ENCODE results near the gene DUSP18. TPM values are rescaled to one million over a fixed set of nuclear protein-coding genes. Genes with fewer than 3 reads are reported as not detected.
"Not testable (repeated sequence)": the region's sequence is repeated elsewhere in the genome, so short reads cannot be mapped to it uniquely, and the experiment has no call there.

Gene DUSP18
- total RNA-seq, 1 donor from 2014 or later: 8.6 TPM

DNA sequence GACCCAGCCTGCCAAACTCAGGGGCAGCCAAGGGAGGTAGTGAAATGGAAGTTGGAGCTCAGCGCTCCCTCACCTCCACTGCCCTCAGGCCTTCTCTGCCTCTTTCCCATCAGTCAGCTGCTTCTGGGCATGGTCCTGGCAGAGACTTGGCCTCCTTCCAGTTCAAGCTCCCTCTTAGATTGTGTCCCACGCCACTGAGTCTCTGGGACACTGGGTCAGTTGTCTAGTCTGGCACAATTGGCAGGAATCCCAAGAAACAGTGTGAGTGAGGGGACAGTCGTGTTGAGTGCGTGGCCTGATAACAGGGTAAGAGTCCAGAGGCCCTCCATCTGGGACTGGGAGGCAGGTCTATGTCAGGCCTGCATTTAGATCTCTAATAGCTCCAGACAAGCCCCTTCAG, 39.2 kb downstream of the DUSP18 start:
- H3K4me2 ChIP-seq (ENCODE audit: low read length): no peak overlapping the region
- H3K4me1 Mint-ChIP-seq (ENCODE audit: low read depth, unreplicated experiment): peaks cover 3% of the 10 kb centered on the region
- no peak overlapping the region for H2AFZ ChIP-seq (ENCODE audit: low read depth, low read length)
- H3K9ac ChIP-seq (ENCODE audit: low read length): no peak overlapping the region
- H3K9me3 ChIP-seq (ENCODE audit: insufficient read depth, low read depth, low read length): no peaks in the 10 kb centered on the region
- no peaks in the 10 kb centered on the region for H3K79me2 ChIP-seq (ENCODE audit: insufficient read depth, low read length)
- no peak overlapping the region for H3K4me3 ChIP-seq (ENCODE audit: insufficient read depth, low read depth, low read length)
- TF ChIP-seq CTCF (IDR thresholded peaks at IDR 0.05; ENCODE audit: insufficient read depth, low read depth, low read length) (no peak), EZH2 (IDR thresholded peaks at IDR 0.05; ENCODE audit: insufficient read depth, low read length) (no peak)
- no peaks in the 10 kb centered on the region for H3K4me1 ChIP-seq (ENCODE audit: insufficient read depth, low read length)
- DNase-seq (ENCODE audit: low read depth) (no peak), FAIRE-seq (no peak)
- no peak overlapping the region for H3K27ac Mint-ChIP-seq (ENCODE audit: unreplicated experiment)
- no peaks in the 10 kb centered on the region for H4K20me1 ChIP-seq (ENCODE audit: insufficient read depth, low read length)
- no peak overlapping the region for H3K4me3 Mint-ChIP-seq (ENCODE audit: unreplicated experiment)
- H3K9me3 Mint-ChIP-seq (ENCODE audit: unreplicated experiment): no peaks in the 10 kb centered on the region
- no peaks in the 10 kb centered on the region for H3K27me3 ChIP-seq (ENCODE audit: insufficient read depth, low read length)
- no peaks in the 10 kb centered on the region for H3K36me3 Mint-ChIP-seq (ENCODE audit: low read depth, unreplicated experiment)
- H3K27ac ChIP-seq (ENCODE audit: low read depth, low read length): no peak overlapping the region
- H3K36me3 ChIP-seq (ENCODE audit: insufficient read depth, low read length): no peaks in the 10 kb centered on the region
- H3K27me3 Mint-ChIP-seq (ENCODE audit: low read depth, unreplicated experiment): peaks cover 2% of the 10 kb centered on the region

DNA sequence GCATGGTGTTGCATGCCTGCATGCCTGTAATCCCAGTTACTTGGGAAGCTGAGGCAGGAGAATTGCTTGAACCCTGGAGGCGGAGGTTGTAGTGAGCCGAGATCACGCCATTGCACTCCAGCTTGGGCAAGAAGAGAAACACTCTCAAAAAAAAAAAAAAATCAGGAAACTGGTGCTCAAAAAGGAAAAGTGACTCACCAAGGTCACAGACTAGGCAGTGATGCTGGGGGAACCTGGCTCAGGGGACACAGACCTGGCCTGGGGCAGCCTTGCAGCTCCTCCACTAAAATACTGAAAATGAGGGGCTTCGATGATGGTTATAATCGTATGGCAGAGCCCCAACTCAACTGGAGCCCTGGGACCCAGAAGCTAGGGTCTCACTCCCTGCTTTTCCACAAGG, 40.2 kb downstream of the DUSP18 start:
- Histone ChIP-seq H4K20me1 (ENCODE audit: insufficient read depth, low read length) (no peaks in the 10 kb centered on the region), H3K4me3 (ENCODE audit: insufficient read depth, low read depth, low read length) (no peak overlapping the region), H3K9me3 (ENCODE audit: insufficient read depth, low read depth, low read length) (no peaks in the 10 kb centered on the region), H3K36me3 (ENCODE audit: insufficient read depth, low read length) (no peaks in the 10 kb centered on the region), H3K27ac (ENCODE audit: low read depth, low read length) (no peak overlapping the region), H3K27me3 (ENCODE audit: insufficient read depth, low read length) (no peaks in the 10 kb centered on the region), H3K4me1 (ENCODE audit: insufficient read depth, low read length) (no peaks in the 10 kb centered on the region), H3K4me2 (ENCODE audit: low read length) (no peak overlapping the region), H2AFZ (ENCODE audit: low read depth, low read length) (no peak overlapping the region), H3K9ac (ENCODE audit: low read length) (no peak overlapping the region), H3K79me2 (ENCODE audit: insufficient read depth, low read length) (no peaks in the 10 kb centered on the region)
- no peaks in the 10 kb centered on the region for H3K36me3 Mint-ChIP-seq (ENCODE audit: low read depth, unreplicated experiment)
- peaks cover 2% of the 10 kb centered on the region for H3K27me3 Mint-ChIP-seq (ENCODE audit: low read depth, unreplicated experiment)
- no peak overlapping the region for H3K27ac Mint-ChIP-seq (ENCODE audit: unreplicated experiment)
- DNase-seq (ENCODE audit: low read depth) (no peak), FAIRE-seq (no peak)
- H3K9me3 Mint-ChIP-seq (ENCODE audit: unreplicated experiment): no peaks in the 10 kb centered on the region
- no peak overlapping the region for H3K4me3 Mint-ChIP-seq (ENCODE audit: unreplicated experiment)
- H3K4me1 Mint-ChIP-seq (ENCODE audit: low read depth, unreplicated experiment): peaks cover 3% of the 10 kb centered on the region
- TF ChIP-seq CTCF (IDR thresholded peaks at IDR 0.05; ENCODE audit: insufficient read depth, low read depth, low read length): no peak
- no peak for TF ChIP-seq EZH2 (IDR thresholded peaks at IDR 0.05; ENCODE audit: insufficient read depth, low read length)

DNA sequence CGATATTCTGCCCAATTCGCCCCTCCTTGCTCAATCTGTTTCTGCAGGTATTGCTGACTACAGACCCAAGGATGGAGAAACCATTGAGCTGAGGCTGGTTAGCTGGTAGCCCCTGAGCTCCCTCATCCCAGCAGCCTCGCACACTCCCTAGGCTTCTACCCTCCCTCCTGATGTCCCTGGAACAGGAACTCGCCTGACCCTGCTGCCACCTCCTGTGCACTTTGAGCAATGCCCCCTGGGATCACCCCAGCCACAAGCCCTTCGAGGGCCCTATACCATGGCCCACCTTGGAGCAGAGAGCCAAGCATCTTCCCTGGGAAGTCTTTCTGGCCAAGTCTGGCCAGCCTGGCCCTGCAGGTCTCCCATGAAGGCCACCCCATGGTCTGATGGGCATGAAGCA, 41.3 kb downstream of the DUSP18 start:
- no peak for FAIRE-seq

DNA sequence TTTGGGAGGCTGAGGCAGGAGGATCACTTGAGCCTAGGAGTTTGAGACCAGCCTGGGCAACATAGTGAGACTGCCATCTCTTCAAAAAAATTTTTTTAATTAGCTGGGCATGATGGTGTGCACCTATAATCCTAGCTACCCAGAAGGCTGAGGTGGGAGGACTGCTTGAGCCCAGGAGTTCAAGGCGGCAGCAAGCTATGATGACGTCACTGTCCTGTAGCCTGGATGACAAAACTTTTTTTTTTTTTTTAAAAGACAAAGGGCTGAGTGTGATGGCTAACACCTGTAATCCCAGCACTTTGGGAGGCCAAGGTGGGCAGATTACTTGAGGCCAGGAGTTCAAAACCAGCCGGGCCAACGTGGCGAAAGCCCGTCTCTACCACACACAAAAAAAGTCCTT, 47.8 kb downstream of the DUSP18 start:
- not testable (repeated sequence) for H2AFZ ChIP-seq (ENCODE audit: low read depth, low read length); H3K4me1 ChIP-seq (ENCODE audit: insufficient read depth, low read length); H3K9me3 Mint-ChIP-seq (ENCODE audit: unreplicated experiment); H3K36me3 Mint-ChIP-seq (ENCODE audit: low read depth, unreplicated experiment); H3K9me3 ChIP-seq (ENCODE audit: insufficient read depth, low read depth, low read length); H3K36me3 ChIP-seq (ENCODE audit: insufficient read depth, low read length); DNase-seq (ENCODE audit: low read depth); H3K4me3 Mint-ChIP-seq (ENCODE audit: unreplicated experiment); H4K20me1 ChIP-seq (ENCODE audit: insufficient read depth, low read length); H3K79me2 ChIP-seq (ENCODE audit: insufficient read depth, low read length); H3K27ac Mint-ChIP-seq (ENCODE audit: unreplicated experiment); FAIRE-seq; H3K4me2 ChIP-seq (ENCODE audit: low read length); H3K4me3 ChIP-seq (ENCODE audit: insufficient read depth, low read depth, low read length); H3K4me1 Mint-ChIP-seq (ENCODE audit: low read depth, unreplicated experiment); H3K9ac ChIP-seq (ENCODE audit: low read length); H3K27me3 ChIP-seq (ENCODE audit: insufficient read depth, low read length); H3K27ac ChIP-seq (ENCODE audit: low read depth, low read length)
- peaks cover 14% of the 10 kb centered on the region for H3K27me3 Mint-ChIP-seq (ENCODE audit: low read depth, unreplicated experiment)

More for the DNA sequence above, 41.3 kb downstream of the DUSP18 start:
- H3K4me2 ChIP-seq (ENCODE audit: low read length): no peak overlapping the region
- H3K36me3 Mint-ChIP-seq (ENCODE audit: low read depth, unreplicated experiment): no peaks in the 10 kb centered on the region
- no peaks in the 10 kb centered on the region for H3K4me1 ChIP-seq (ENCODE audit: insufficient read depth, low read length)
- no peak overlapping the region for H2AFZ ChIP-seq (ENCODE audit: low read depth, low read length)
- peaks cover 2% of the 10 kb centered on the region for H3K27me3 Mint-ChIP-seq (ENCODE audit: low read depth, unreplicated experiment)
- no peak for TF ChIP-seq CTCF (IDR thresholded peaks at IDR 0.05; ENCODE audit: insufficient read depth, low read depth, low read length)
- TF ChIP-seq EZH2 (IDR thresholded peaks at IDR 0.05; ENCODE audit: insufficient read depth, low read length): no peak
- H3K9me3 ChIP-seq (ENCODE audit: insufficient read depth, low read depth, low read length): no peaks in the 10 kb centered on the region
- peaks cover 3% of the 10 kb centered on the region for H3K4me1 Mint-ChIP-seq (ENCODE audit: low read depth, unreplicated experiment)
- H3K9me3 Mint-ChIP-seq (ENCODE audit: unreplicated experiment): no peaks in the 10 kb centered on the region
- no peak overlapping the region for H3K9ac ChIP-seq (ENCODE audit: low read length)
- no peak for DNase-seq (ENCODE audit: low read depth)
- no peak overlapping the region for H3K4me3 Mint-ChIP-seq (ENCODE audit: unreplicated experiment)
- H3K4me3 ChIP-seq (ENCODE audit: insufficient read depth, low read depth, low read length): no peak overlapping the region
- no peak overlapping the region for H3K27ac Mint-ChIP-seq (ENCODE audit: unreplicated experiment)
- H4K20me1 ChIP-seq (ENCODE audit: insufficient read depth, low read length): no peaks in the 10 kb centered on the region
- no peaks in the 10 kb centered on the region for H3K79me2 ChIP-seq (ENCODE audit: insufficient read depth, low read length)
- H3K27ac ChIP-seq (ENCODE audit: low read depth, low read length): no peak overlapping the region
- no peaks in the 10 kb centered on the region for H3K36me3 ChIP-seq (ENCODE audit: insufficient read depth, low read length)
- no peaks in the 10 kb centered on the region for H3K27me3 ChIP-seq (ENCODE audit: insufficient read depth, low read length)
